GM10266 (cell line): Measurements from ENCODE around the gene GSTP1.
"Not testable (repeated sequence)": the region's sequence is repeated elsewhere in the genome, so short reads cannot be mapped to it uniquely, and the experiment has no call there.

Source experiments
- DNase-seq: peaks from one replicate; pipeline ENCODE4 v3.0.0; 2012; ENCODE audit errors: extremely low spot score
- TF ChIP-seq, protein P1 (sequence below): IDR thresholded peaks from 2 replicates; pipeline ENCODE4 v1.5.1; 2012; ENCODE audit warnings: mild to moderate bottlenecking, low read depth; ENCODE audit not compliant: control insufficient read depth, insufficient read depth; ENCODE audit errors: missing control alignments

Gene GSTP1

DNA sequence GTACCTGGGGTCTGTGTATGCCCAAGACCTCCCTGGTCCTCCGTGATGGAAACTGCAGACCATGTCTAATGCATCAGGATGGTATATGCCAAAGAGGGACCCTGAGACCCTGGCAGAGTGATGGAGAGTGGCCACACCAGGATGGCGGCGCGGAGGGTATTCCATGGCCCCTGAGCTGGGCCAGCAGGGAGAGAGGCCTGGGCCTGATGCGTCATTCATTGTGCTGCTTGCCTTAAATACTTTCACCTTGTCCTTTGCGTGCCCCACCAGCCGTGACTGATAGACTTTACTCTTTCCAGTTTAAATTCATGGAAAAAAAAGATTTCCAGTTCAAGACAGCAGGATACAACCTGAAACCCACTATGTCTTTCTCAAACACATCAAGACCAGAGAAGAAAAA, 17.5 kb downstream of the GSTP1 start:
- TF ChIP-seq, protein P1, sequence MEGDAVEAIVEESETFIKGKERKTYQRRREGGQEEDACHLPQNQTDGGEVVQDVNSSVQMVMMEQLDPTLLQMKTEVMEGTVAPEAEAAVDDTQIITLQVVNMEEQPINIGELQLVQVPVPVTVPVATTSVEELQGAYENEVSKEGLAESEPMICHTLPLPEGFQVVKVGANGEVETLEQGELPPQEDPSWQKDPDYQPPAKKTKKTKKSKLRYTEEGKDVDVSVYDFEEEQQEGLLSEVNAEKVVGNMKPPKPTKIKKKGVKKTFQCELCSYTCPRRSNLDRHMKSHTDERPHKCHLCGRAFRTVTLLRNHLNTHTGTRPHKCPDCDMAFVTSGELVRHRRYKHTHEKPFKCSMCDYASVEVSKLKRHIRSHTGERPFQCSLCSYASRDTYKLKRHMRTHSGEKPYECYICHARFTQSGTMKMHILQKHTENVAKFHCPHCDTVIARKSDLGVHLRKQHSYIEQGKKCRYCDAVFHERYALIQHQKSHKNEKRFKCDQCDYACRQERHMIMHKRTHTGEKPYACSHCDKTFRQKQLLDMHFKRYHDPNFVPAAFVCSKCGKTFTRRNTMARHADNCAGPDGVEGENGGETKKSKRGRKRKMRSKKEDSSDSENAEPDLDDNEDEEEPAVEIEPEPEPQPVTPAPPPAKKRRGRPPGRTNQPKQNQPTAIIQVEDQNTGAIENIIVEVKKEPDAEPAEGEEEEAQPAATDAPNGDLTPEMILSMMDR = no peak
- DNase-seq = no peak

DNA sequence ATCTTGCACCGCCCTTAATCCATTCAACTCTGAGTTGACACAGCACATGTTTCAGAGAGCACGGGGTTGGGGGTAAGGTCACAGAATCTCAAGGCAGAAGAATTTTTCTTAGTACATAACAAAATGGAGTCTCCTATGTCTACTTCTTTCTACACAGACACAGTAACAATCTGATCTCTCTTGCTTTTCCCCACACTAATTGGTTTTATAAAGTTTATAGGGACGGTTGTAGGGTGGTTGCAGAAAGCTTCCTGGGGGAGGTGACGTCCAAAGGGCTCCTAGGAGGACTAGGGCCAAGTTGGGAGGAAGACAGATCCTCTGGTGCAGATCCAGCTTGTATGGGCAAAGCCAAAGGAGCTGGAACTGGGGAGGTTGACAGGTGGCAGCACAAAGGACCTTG, 20.5 kb downstream of the GSTP1 start:
- not testable (repeated sequence) for DNase-seq

DNA sequence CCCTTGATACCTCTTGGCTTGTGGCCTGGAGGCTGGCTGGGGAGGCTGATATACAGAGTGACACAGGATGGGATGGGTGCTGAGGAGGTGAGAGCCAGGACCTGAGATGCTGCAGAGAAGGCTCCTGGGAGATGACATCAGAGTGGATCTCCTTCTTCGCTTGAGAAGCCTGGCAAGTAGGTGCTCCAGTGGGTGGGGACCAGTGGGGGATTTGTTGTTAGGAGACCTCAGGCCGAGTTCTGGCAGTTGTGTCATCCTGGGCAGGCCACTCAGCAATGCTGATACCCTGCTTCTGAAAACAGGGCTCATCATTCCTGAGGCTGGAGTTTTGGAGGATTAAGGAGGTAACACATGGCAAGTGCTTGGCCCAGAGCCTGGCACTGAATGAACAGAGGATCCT, 21.2 kb downstream of the GSTP1 start:
- DNase-seq = no peak
- TF ChIP-seq, protein P1 = no peak

DNA sequence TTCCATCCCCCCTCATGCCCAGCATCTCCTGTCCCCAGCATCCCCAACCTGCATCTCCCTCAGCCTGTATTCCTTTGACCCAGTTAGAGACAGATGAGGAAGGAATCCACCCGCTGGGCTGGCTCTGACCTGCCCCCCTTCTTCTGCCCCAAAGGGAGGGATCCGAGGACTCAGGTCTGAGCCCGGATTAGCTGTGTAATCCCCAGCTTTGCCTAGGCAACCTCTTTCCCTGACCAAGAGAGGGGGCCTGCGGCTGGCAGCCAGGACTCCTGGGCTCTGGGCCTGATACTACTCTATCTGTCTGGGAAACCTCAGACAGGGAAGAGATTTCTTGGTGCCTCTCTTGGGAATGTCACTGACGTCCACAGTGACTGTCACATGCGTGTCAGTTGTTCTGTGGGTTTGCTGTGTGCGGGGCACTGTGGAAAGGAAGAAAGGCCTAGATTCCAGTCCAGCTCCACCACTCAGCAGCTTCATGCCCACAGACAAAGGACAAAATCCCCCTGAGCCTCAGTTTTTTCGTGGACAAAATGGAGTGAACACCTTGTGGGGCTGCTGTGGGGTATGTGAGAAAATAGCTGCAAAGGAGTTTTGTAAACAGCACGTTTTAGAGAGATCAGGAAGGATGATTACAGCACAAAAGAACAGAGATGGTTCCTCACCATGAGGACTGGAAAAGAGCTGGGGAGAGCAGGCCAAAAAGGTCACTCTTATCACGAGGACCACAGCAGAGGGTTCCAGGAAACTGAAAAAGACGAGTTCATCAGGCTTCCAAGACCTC, 21.8 kb downstream of the GSTP1 start:
- TF ChIP-seq, protein P1 = no peak
- DNase-seq = no peak

DNA sequence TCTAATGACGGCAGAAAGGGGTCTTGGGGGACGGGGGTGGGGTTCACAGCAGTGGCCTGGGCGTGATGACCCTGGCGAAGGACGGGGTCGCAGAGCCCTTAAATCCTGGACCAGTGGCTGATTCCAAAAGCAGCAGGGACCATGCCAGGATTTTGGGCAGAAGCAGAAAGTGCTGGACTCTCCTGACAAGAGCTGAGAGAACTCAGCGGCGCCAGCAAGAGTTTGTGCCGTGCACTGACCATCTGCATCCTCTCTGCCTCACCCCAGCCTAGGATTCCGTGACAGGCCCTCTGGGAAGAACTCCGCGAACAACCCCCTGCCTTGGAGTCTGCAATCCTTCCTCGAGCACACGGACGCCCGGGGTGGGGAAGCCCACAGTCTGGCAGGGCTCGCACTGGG, 22.5 kb downstream of the GSTP1 start:
- TF ChIP-seq, protein P1 = no peak
- DNase-seq = no peak

DNA sequence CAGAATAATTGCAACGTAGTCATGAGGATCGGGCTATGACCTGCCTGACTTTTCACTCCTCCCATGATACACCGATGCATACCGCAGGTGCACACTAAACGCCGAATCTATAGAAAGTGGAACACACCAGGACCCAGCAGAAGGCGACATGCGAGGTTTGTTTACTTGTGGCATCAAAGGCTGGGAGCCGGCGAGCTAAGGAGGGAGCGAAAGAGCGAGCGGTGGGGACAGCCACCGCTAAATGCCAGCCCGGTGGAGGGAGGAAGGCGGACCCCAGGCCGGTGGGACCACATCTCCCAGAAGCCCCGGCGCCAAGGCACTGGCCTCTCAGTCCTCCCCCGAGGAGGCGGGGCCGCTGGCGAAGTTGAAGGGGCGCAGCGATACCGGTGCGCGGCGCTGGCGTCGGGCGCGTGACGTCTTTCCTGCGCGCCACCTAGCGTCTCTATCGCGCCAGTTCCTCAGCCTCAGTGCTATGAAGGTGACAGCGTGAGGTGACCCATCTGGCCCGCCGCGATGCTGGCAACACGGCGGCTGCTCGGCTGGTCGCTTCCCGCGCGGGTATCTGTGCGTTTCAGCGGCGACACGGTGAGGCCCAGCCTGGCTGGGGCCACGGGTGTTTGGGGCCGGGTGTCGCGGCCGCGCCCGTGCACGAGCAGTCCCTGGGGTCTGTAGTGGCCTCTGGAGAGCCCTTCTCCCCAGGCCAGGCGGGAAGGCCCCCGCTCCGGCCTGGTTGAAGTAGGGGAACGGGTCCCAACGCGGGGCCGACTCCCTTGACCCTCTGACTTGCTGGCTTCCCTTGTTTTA, 23.1 kb downstream of the GSTP1 start, which contains the start of gene NDUFV1:
Gene NDUFV1 (plus strand): TSS at position 445 of the 804 bp plus-strand sequence. CDS start 69 bp downstream, at position 514.
- DNase-seq = peak; percentile 92
- TF ChIP-seq, protein P1 = peak; percentile 71

DNA sequence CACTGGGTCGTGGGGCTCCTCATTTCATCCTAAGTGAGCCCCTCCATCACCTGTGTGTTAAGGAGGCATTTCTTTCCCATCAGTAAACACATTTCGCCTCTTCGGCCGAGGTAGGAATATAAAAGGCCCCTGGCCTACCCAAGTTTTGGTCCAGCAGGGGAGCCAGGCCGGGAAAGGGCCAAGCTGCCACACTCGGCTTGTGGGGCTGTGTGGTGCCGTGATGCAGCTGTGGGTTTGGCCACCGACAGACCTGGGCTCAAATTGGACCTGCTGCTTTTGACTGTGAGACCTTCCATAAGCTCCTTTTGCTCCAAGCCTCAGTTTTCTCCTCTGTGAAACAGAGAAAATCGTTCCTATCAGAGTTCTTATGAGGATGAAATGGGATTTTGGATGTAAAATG, 23.9 kb downstream of the GSTP1 start:
- DNase-seq = no peak
- TF ChIP-seq, protein P1 = no peak
